ENCODE data around the gene IFNL2.
"Not testable (repeated sequence)": the region's sequence is repeated elsewhere in the genome, so short reads cannot be mapped to it uniquely, and the experiment has no call there.

Gene IFNL2

GRCh38 chr19:39252458-39252857 is 15.7 kb upstream of the IFNL2 start:
- DNase-seq (ENCODE audit: insufficient read length, low spot score) (no peak), FAIRE-seq (no peak)

GRCh38 chr19:39253374-39254149 is 14.6 kb upstream of the IFNL2 start:
- no peak for DNase-seq (ENCODE audit: insufficient read length, low spot score)
- FAIRE-seq, result no peak

- FAIRE-seq (no peak), DNase-seq (ENCODE audit: insufficient read length, low spot score) (no peak)
Measured at GRCh38 chr19:39254531-39255345, 13.5 kb upstream of the IFNL2 start.

GRCh38 chr19:39257227-39257626 is 11.0 kb upstream of the IFNL2 start:
- no peak for DNase-seq (ENCODE audit: insufficient read length, low spot score)
- FAIRE-seq, result no peak

GRCh38 chr19:39261704-39262103 is 6.5 kb upstream of the IFNL2 start:
- DNase-seq (ENCODE audit: insufficient read length, low spot score) (no peak), FAIRE-seq (no peak)

- FAIRE-seq (no peak), DNase-seq (ENCODE audit: insufficient read length, low spot score) (no peak)
Measured at GRCh38 chr19:39262496-39262895, 5.7 kb upstream of the IFNL2 start.

- FAIRE-seq, result no peak
Measured at GRCh38 chr19:39263912-39264305, 4.3 kb upstream of the IFNL2 start.

GRCh38 chr19:39264306-39265290 is 3.6 kb upstream of the IFNL2 start:
- FAIRE-seq (no peak), DNase-seq (ENCODE audit: insufficient read length, low spot score) (no peak)

More at GRCh38 chr19:39263912-39264305, 4.3 kb upstream of the IFNL2 start:
- DNase-seq (ENCODE audit: insufficient read length, low spot score), result no peak

- FAIRE-seq, result no peak
- no peak for DNase-seq (ENCODE audit: insufficient read length, low spot score)
Measured at GRCh38 chr19:39265321-39265916, 2.8 kb upstream of the IFNL2 start.

GRCh38 chr19:39268531-39269223 is 481 bp downstream of the IFNL2 start:
- FAIRE-seq; DNase-seq (ENCODE audit: insufficient read length, low spot score): not testable (repeated sequence)

GRCh38 chr19:39269369-39269768 is 1.2 kb downstream of the IFNL2 start:
- FAIRE-seq; DNase-seq (ENCODE audit: insufficient read length, low spot score): not testable (repeated sequence)

- DNase-seq (ENCODE audit: insufficient read length, low spot score), result no peak
- FAIRE-seq, result no peak
Measured at GRCh38 chr19:39270036-39270871, 2.1 kb downstream of the IFNL2 start.

GRCh38 chr19:39273859-39274258 is 5.7 kb downstream of the IFNL2 start:
- DNase-seq (ENCODE audit: insufficient read length, low spot score); FAIRE-seq: not testable (repeated sequence)

- FAIRE-seq (no peak), DNase-seq (ENCODE audit: insufficient read length, low spot score) (no peak)
Measured at GRCh38 chr19:39275578-39275977, 7.4 kb downstream of the IFNL2 start.

GRCh38 chr19:39276740-39277139 is 8.5 kb downstream of the IFNL2 start:
- FAIRE-seq (no peak), DNase-seq (ENCODE audit: insufficient read length, low spot score) (no peak)

GRCh38 chr19:39277598-39277997 is 9.4 kb downstream of the IFNL2 start:
- FAIRE-seq, result no peak
- no peak for DNase-seq (ENCODE audit: insufficient read length, low spot score)

- no peak for DNase-seq (ENCODE audit: insufficient read length, low spot score)
- no peak for FAIRE-seq
Measured at GRCh38 chr19:39282021-39282420, 13.8 kb downstream of the IFNL2 start.

GRCh38 chr19:39284032-39284431 is 15.8 kb downstream of the IFNL2 start:
- FAIRE-seq (no peak), DNase-seq (ENCODE audit: insufficient read length, low spot score) (no peak)

GRCh38 chr19:39293394-39293793 is 25.2 kb downstream of the IFNL2 start:
- no peak for DNase-seq (ENCODE audit: insufficient read length, low spot score)
- no peak for FAIRE-seq
